HPDE6-E6E7 (cell line): Measurements from ENCODE around the gene ANKRD44.

Experiments
- DNase-seq: peaks from one replicate; pipeline ENCODE4 v3.0.0; 2011; ENCODE audit warnings: missing footprints; ENCODE audit errors: extremely low spot score

The ANKRD44 gene

DNA sequence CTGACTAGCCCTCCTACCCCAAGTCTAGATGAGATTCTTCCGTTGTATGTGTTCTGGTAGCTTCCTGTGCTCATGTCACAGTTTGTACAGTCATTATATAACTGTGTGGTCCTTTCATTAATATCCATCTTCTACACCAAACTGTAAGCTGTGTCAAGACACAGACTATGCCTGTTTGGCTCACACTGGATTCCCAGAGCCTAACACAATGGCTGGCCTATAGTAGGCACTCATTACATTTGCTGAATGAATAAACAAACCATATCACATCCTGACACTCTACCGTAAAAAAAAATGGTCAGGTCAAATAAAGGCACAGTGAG is 72.6 kb downstream of the ANKRD44 start:
- DNase-seq: no peak

DNA sequence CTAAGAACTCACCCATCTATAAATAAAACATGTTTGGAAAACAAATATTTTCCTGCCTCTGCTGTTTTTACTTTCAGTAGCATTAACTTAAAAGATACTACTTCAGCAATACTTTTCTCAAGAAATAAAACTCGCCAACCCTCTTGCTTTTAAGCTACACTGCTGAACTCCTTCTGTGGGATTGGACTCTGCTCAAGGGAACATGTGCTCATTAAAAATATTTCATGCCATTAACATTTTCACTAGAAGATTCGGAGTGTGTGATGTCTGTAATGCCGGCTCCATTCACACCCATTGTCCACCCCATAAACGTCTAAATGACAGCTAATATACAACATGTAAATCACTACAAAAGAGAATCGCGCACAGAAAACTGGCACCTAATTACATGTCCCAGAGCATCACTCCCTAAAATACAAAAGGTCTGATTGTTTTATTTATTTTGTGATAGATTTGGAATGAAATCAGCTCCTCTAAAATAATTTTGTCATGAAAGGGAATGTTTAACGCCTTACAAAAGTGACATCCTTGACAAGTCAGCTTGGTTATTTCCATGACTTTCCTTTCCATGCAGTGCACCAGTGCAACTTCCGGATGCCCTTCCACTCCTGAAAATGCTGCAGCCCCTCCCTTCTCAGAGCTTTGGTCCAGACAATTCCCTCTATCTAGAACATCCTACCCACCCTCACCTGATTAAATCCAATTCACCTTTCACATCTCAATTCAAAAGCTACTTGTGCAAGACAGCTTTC is 73.1 kb downstream of the ANKRD44 start:
- no peak for DNase-seq

DNA sequence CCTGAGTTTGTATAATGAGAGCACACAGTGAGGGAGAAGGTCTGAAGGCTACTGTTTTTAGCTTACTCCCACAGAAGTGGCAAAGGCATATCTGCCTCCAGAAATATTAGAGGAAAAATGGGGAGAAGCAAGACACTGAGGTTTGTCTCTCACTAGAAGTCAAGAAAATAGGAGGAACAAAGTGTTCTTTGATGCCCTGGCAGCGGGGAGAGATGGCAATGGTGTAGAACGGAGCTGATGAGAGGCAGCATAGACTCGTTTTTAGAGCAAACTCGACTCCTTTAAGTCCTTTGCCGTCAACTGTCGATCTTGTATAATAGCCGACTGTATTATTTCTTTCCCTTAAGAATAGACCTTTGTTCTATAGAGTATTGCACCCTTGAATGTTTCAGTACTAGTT is 73.8 kb downstream of the ANKRD44 start:
- DNase-seq: no peak

DNA sequence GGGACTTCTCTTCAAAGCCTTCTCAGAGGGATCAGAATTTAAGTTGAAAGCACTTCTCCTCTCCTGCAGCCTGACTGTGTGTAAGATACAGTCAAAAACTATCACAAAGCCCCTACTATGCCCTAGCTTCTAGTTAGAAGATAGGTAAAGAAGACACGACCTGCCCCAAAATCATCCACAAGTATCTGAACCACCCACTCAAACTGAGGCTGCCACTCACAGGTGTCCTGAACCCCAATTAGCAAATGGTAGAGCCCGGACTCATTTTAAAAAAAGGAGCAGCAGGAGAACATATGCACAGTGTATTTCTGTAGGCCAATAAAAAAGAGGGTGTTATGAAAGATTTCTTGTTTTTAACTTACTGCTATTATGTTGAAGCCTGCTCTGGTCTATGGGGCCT is 74.4 kb downstream of the ANKRD44 start:
- DNase-seq: no peak

DNA sequence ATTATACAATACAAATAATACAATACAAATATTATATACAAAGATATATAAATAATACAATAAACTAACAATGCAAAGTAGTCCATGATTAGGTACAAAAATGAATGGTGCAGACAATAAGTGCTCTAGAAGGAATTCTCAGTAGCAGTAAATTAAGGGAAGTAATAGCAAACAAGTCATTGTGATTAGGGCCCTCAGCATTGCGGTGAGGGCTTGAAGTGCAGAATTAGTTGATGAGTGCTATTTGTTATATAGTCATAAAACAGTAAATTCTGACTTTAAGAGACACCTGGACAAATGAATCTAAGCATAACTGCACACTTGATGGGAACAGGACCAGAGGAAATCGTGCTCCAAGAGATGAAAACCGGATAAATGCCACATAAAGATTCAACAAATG is 74.9 kb downstream of the ANKRD44 start:
- DNase-seq: no peak

GRCh38 chr2:197234671-197235191 is 75.8 kb downstream of the ANKRD44 start:
- no peak for DNase-seq

DNA sequence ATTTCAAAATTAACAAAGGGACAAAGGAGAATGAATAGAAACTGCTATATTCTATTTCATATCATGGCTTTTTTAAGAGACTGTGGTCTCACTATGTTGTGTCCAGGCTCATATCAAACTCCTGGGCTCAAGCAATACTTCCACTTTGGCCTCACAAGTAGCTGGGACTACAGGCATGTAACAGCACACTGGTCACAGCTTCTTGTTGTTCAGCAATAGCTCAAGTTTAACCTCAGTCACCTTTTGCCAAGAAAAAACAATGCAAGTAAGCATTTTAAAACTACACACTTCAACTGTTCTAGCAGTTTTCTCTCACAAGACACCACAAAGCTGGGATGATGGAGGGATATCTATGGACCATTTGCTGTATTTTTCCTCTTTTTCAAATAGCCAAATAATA is 77.1 kb downstream of the ANKRD44 start:
- no peak for DNase-seq

DNA sequence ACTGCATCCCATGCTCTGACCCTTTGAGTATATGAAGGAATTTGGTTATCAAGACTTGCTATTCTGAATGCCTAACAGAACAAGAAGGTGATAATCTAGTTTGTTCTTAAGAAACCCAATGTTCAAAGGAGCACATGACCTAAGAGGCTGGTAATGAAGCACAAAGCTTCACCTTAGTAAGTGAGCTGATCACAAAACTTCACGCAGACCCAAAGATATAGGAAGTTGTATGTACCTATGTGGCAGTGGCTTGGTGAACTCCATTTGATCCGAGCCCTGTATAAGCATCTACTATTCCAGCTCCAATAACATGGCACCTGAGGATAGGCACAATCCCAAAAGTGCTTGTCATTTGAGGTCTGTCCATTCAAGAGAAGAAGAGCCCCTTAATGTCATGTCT is 78.6 kb downstream of the ANKRD44 start:
- no peak for DNase-seq

- DNase-seq: no peak
Measured at GRCh38 chr2:197229509-197230443, 80.8 kb downstream of the ANKRD44 start.

- DNase-seq: no peak
Measured at GRCh38 chr2:197223451-197223850, 87.1 kb downstream of the ANKRD44 start.

DNA sequence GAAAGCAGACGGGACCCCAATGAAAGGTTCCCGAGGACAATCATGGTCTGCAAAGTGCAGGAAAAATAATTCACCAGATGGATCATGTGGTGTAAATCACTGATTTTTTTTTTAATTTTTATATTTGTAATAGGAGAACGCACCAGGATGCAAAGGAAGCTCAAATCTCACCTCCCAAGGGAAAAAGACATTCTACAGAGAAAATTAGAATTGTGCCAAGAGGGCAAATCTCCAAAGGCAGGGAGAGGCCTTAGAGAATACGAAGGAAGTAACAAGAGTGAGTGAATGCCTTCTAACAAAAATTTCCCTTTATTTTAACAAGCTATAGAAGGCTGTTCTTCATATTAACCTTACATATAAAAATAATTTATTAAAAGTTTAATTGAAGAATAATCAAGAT is 90.9 kb downstream of the ANKRD44 start:
- no peak for DNase-seq

DNA sequence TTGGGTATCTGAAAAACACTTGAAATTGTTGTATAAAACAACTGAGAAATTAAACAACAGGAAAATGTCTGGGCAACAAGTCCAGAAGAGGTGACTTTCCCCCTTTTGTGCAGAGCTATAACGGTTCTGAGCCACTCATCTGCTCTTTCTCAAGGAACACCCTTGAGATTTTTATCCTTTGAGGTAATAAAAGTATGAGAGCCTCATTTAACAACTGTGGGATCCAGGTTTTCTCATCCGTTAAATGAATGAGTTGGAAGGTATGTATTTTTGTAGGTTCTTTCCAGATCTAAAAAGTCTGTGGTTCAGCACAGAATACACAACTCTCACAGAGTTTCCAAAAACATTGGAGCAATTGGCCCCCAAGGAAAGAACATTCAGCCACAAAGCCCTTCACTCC is 93.0 kb downstream of the ANKRD44 start:
- DNase-seq: no peak

GRCh38 chr2:197216361-197216979 is 94.1 kb downstream of the ANKRD44 start:
- no peak for DNase-seq

DNA sequence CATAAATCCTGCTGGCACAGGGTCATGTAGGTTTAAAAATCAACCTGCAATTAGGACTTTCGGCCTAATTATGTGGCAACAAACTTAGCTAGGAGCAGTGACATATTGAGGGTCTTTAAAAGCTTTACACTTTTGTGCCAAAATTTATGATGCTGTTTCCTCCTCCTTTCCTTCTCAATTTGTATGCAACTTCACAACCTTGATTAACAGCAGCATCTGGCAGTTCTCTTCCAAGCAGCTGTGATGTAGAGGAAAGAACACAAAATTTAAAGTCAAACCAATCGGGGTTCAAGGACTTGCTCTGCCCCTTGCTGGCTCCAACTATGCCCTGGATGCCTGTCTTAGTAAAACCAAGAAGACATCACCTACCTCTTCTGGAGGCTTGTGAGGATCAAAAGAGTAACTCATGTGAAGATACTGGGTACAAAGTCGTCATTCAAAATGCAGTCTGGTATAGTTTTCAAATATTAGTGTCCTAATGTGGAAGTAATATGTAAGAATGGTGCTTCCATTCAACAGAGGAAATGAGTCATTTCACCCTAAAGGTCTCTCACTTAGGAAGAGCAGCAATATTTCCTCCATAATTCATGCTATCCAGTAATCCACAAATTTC is 94.7 kb downstream of the ANKRD44 start:
- DNase-seq: peak; percentile 17

- no peak for DNase-seq
Measured at GRCh38 chr2:197212344-197213262, 98.0 kb downstream of the ANKRD44 start.

DNA sequence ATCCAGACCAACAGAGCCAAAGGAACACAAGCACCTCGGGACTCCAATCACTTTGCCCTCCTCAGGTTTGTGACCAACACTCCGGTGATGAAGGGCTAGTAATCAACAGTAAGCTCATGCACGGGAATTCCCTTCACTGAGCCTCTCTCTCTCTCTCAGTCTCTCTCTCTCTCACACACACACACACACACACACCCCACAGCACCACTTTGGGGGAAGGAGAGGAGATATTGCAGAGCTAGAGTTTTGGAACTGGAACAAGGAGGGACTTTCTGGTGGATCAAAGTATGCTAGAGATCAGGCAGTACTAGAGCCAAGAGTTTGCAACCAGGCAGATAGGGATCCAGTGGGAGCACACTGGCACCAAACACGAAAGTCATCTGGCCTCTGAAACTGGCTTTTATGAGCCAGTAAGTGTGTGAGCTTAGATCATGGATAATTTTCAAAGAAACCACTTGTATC is 98.7 kb downstream of the ANKRD44 start:
- no peak for DNase-seq

DNA sequence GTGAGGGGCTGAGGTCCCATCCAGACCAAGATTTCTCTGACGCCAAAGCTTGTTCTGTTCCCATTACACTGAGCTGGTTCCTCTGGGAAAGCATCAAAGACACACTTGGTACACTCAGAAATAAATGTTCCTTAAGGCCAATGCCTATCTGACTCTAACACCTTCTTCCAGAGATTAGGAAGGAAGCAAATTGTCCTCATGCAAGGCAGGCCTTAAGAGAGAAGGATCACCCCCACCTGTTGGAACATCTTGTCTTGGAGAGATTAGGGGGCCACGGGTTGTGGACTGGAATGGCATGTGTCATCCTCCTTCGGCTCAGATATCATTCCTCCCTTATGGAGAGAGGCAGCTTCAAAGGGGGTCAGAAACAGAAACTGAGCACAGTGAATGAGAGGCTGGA is 100.2 kb downstream of the ANKRD44 start:
- no peak for DNase-seq

GRCh38 chr2:197209742-197210408 is 100.7 kb downstream of the ANKRD44 start:
- DNase-seq: no peak

GRCh38 chr2:197209246-197209645 is 101.3 kb downstream of the ANKRD44 start:
- DNase-seq: no peak

DNA sequence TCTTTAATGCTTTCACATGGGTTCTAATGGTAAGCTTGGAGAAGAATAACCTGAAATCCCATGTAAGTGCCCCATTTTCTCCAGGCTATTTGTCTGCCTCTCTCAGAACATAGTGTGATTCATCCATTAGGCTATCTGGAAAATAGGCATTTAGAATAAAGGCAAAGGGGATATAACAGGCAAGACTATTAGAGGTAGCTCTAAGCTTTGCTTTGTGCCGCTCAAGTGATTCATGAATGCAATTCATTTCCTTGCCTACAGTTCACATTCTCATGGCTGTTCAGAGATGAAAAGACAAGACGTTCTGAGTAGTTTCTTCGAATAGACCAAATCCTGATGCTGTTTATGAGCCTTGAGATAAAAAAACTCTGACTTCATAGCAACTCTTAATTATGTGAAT is 101.7 kb downstream of the ANKRD44 start:
- no peak for DNase-seq
